Calu3 (cell line): ENCODE results near the gene GNGT1. TPM values are rescaled to one million over a fixed set of nuclear protein-coding genes. Genes with fewer than 3 reads are reported as not detected.

Source experiments
- BruUV-seq: library from RNA; stranded (reverse); fragments of 400-500 nt; replicated peaks from 2 replicates; lab custom pipeline; 2021; lab: Mats Ljungman, UMichigan
- CTCF ChIA-PET: fragments of 300-600 bp; sonication (Branson Sonifier 250); formaldehyde crosslinking; loops from one replicate; lab custom pipeline; 2022; ENCODE audit warnings: antibody characterized with exemption; lab: Charles Lee
- DNase-seq: peaks from one replicate; pipeline ENCODE4 v3.0.0; 2022
- H3K27ac Mint-ChIP-seq: one replicate; pipeline ENCODE4 v1.8.0; 2022; ENCODE audit warnings: mixed read lengths; ENCODE audit not compliant: unreplicated experiment
- H3K27me3 Mint-ChIP-seq: one replicate; pipeline ENCODE4 v1.8.0; 2022; ENCODE audit warnings: mixed read lengths; ENCODE audit not compliant: unreplicated experiment
- H3K36me3 Mint-ChIP-seq: one replicate; pipeline ENCODE4 v1.8.0; 2022; ENCODE audit warnings: mild to moderate bottlenecking, moderate library complexity, mixed read lengths; ENCODE audit not compliant: insufficient read depth, unreplicated experiment
- H3K4me1 Mint-ChIP-seq: one replicate; pipeline ENCODE4 v1.8.0; 2022; ENCODE audit warnings: mild to moderate bottlenecking, low read depth, mixed read lengths; ENCODE audit not compliant: unreplicated experiment
- H3K4me3 Mint-ChIP-seq: one replicate; pipeline ENCODE4 v1.8.0; 2022; ENCODE audit warnings: mild to moderate bottlenecking, low read depth, moderate library complexity, mixed read lengths; ENCODE audit not compliant: unreplicated experiment
- H3K9me3 Mint-ChIP-seq: one replicate; pipeline ENCODE4 v1.8.0; 2022; ENCODE audit warnings: low read depth, mixed read lengths; ENCODE audit not compliant: unreplicated experiment
- intact Hi-C: fragments of 100-400 bp; cut with micrococcal nuclease; formaldehyde crosslinking; loops from one replicate; pipeline ENCODE4 v1.10.0; 2022; ENCODE audit not compliant: unreplicated experiment
- total RNA-seq: library from RNA; stranded (reverse); gene quantifications from 2 replicates; pipeline ENCODE4 v1.2.3, GENCODE V29; 2022
- TF ChIP-seq, protein P1 (sequence below): fragments of 200-600 bp; IDR thresholded peaks from one replicate; pipeline ENCODE4 v1.8.0; 2022; ENCODE audit warnings: antibody characterized with exemption; ENCODE audit not compliant: unreplicated experiment

GNGT1 gene
- total RNA-seq, 1 experiment from 2014 or later = not detected

GRCh38 chr7:93948106-93948505, 41.7 kb downstream of the GNGT1 start:
- no peaks in the 10 kb centered on the region for H3K27me3 Mint-ChIP-seq
- CTCF ChIA-PET = no interaction called here
- intact Hi-C loops = no loop called here
- H3K4me1 Mint-ChIP-seq = no peaks in the 10 kb centered on the region
- H3K9me3 Mint-ChIP-seq = no peaks in the 10 kb centered on the region
- H3K36me3 Mint-ChIP-seq = no peaks in the 10 kb centered on the region
- H3K4me3 Mint-ChIP-seq = no peak overlapping the region
- TF ChIP-seq, protein P1, sequence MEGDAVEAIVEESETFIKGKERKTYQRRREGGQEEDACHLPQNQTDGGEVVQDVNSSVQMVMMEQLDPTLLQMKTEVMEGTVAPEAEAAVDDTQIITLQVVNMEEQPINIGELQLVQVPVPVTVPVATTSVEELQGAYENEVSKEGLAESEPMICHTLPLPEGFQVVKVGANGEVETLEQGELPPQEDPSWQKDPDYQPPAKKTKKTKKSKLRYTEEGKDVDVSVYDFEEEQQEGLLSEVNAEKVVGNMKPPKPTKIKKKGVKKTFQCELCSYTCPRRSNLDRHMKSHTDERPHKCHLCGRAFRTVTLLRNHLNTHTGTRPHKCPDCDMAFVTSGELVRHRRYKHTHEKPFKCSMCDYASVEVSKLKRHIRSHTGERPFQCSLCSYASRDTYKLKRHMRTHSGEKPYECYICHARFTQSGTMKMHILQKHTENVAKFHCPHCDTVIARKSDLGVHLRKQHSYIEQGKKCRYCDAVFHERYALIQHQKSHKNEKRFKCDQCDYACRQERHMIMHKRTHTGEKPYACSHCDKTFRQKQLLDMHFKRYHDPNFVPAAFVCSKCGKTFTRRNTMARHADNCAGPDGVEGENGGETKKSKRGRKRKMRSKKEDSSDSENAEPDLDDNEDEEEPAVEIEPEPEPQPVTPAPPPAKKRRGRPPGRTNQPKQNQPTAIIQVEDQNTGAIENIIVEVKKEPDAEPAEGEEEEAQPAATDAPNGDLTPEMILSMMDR = no peak
- no peak overlapping the region for H3K27ac Mint-ChIP-seq
- no TSS peak for BruUV-seq
- no peak for DNase-seq

DNA sequence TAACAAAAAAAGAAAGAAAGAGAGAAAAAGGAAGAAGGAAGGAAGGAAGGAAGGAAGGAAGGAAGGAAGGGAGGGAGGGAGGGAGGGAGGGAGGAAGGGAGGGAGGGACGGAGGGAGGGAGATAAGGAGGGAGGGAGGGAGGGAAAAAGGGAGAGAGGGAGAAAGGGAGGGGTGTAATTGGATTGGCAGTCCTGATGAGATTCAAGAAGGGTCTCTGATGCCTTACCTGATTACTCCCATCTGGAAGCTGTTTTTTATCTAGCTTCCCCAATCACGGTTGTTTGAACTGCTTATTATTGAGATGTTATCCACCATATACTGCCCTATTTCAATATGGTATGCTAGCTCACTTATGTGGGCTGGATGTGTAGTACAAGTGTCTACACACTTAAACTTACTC, 42.5 kb downstream of the GNGT1 start:
- Mint-ChIP-seq H3K9me3 (no peaks in the 10 kb centered on the region), H3K27me3 (no peaks in the 10 kb centered on the region), H3K27ac (no peak overlapping the region), H3K4me3 (no peak overlapping the region), H3K36me3 (no peaks in the 10 kb centered on the region), H3K4me1 (no peaks in the 10 kb centered on the region)
- TF ChIP-seq, protein P1 = no peak
- CTCF ChIA-PET = interaction anchor here (0.7 kb wide), 1 partner anchor 22 kb away, joined by 3 read pairs; no protein-coding TSS in a partner anchor
- no peak for DNase-seq
- intact Hi-C loops = no loop called here
- BruUV-seq = no TSS peak

DNA sequence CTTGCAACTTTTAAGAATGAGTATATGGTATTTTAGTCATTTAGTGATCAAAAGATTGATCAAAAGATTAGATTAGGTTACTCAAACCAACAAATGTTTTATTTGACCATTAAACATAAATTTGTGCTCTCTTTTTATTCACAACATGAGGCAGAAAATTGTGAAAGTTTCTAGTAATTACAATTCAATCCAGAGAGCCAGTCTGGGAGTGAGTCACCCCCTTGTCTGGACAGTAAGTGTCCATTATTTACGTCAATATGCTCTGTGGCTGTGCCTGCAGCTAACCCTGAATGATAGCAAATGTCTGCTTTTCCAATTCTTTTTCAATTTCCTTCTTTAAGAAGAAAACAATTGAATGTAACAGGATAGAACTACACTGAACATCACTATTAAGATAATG, 43.1 kb downstream of the GNGT1 start:
- TF ChIP-seq, protein P1 = no peak
- H3K36me3 Mint-ChIP-seq = no peaks in the 10 kb centered on the region
- H3K27me3 Mint-ChIP-seq = no peaks in the 10 kb centered on the region
- H3K4me1 Mint-ChIP-seq = no peaks in the 10 kb centered on the region
- H3K4me3 Mint-ChIP-seq = no peak overlapping the region
- BruUV-seq = no TSS peak
- CTCF ChIA-PET = interaction anchor here (0.7 kb wide), 1 partner anchor 22 kb away, joined by 3 read pairs; no protein-coding TSS in a partner anchor
- intact Hi-C loops = no loop called here
- no peak overlapping the region for H3K27ac Mint-ChIP-seq
- H3K9me3 Mint-ChIP-seq = no peaks in the 10 kb centered on the region
- no peak for DNase-seq

GRCh38 chr7:93955304-93955703, 48.9 kb downstream of the GNGT1 start:
- Mint-ChIP-seq H3K9me3 (no peaks in the 10 kb centered on the region), H3K4me3 (no peak overlapping the region), H3K36me3 (no peaks in the 10 kb centered on the region), H3K27ac (no peak overlapping the region), H3K27me3 (no peaks in the 10 kb centered on the region), H3K4me1 (no peaks in the 10 kb centered on the region)
- intact Hi-C loops = no loop called here
- no TSS peak for BruUV-seq
- TF ChIP-seq, protein P1 = no peak
- DNase-seq = no peak
- CTCF ChIA-PET = no interaction called here
